GM12878 (cell line): ENCODE measurements around the gene CNPPD1. TPM values are rescaled to one million over a fixed set of nuclear protein-coding genes. Genes with fewer than 3 reads are reported as not detected.

Source experiments
- DPF2 ChIP-seq: fragments of 450-650 bp; IDR thresholded peaks from 2 replicates; pipeline ENCODE4 v1.6.1; 2017; ENCODE audit warnings: mild to moderate bottlenecking
- EED ChIP-seq: sonication (generic); IDR thresholded peaks from 2 replicates; pipeline ENCODE4 v1.6.1; 2016; ENCODE audit warnings: antibody characterized with exemption, low read depth
- EGR1 ChIP-seq, 2 experiments: IDR thresholded peaks; 1 replicate in 1 of 2; 2 replicates in 1 of 2; pipeline ENCODE4 v1.6.1; 2011 to 2012; ENCODE audit warnings: low read depth in 2 of 2, low read length in 2 of 2, borderline replicate concordance in 1 of 2, mild to moderate bottlenecking in 1 of 2, moderate library complexity in 1 of 2
- FOS ChIP-seq: IDR thresholded peaks from 3 replicates; pipeline ENCODE4 v1.6.1; 2011; ENCODE audit warnings: borderline replicate concordance; ENCODE audit not compliant: insufficient read length; ENCODE audit errors: extremely low read depth
- HDAC2 ChIP-seq: fragments of 200-600 bp; sonication (generic); IDR thresholded peaks from 2 replicates; pipeline ENCODE4 v1.6.1; 2017
- IRF4 ChIP-seq: IDR thresholded peaks from 2 replicates; pipeline ENCODE4 v1.6.1; 2011; ENCODE audit warnings: low read depth, low read length
- KAT2A ChIP-seq: conservative IDR thresholded peaks from 2 replicates; pipeline ENCODE4 v1.6.1; 2011; ENCODE audit warnings: low read depth, low read length; ENCODE audit not compliant: control insufficient read depth
- LARP7 ChIP-seq: fragments of 450-650 bp; IDR thresholded peaks from 2 replicates; pipeline ENCODE4 v1.6.1; 2017; ENCODE audit warnings: mild to moderate bottlenecking
- MEF2A ChIP-seq: IDR thresholded peaks from 2 replicates; pipeline ENCODE4 v1.6.1; 2011; ENCODE audit warnings: low read depth, mild to moderate bottlenecking, low read length, moderate library complexity; ENCODE audit not compliant: insufficient read depth
- NFIC ChIP-seq: IDR thresholded peaks from 2 replicates; pipeline ENCODE4 v1.6.1; 2012; ENCODE audit warnings: low read depth, mild to moderate bottlenecking, inconsistent platforms, low read length, moderate library complexity
- NFYA ChIP-seq: IDR thresholded peaks from 2 replicates; pipeline ENCODE4 v1.6.1; 2011; ENCODE audit warnings: low read depth, mild to moderate bottlenecking, low read length, improper control_type of control experiment, borderline replicate concordance
- NR2C2 ChIP-seq: IDR thresholded peaks from 2 replicates; pipeline ENCODE4 v1.6.1; 2011; ENCODE audit warnings: borderline replicate concordance, low read depth; ENCODE audit not compliant: control insufficient read depth, insufficient read length
- NR2F1 ChIP-seq: fragments of 450-650 bp; conservative IDR thresholded peaks from 2 replicates; pipeline ENCODE4 v1.6.1; 2017; ENCODE audit warnings: mild to moderate bottlenecking
- POLR2A ChIP-seq: IDR thresholded peaks from 2 replicates; pipeline ENCODE4 v1.6.1; 2011; ENCODE audit warnings: low read depth, mild to moderate bottlenecking, low read length
- POU2F2 ChIP-seq: IDR thresholded peaks from 3 replicates; pipeline ENCODE4 v1.6.1; 2011; ENCODE audit warnings: low read depth, mild to moderate bottlenecking, low read length, borderline replicate concordance
- RBBP5 ChIP-seq: fragments of 200-600 bp; sonication (generic); conservative IDR thresholded peaks from 2 replicates; pipeline ENCODE4 v1.6.1; 2016
- SMC3 ChIP-seq: IDR thresholded peaks from 2 replicates; pipeline ENCODE4 v1.6.1; 2011; ENCODE audit warnings: low read length, improper control_type of control experiment, borderline replicate concordance
- SPI1 ChIP-seq: IDR thresholded peaks from 2 replicates; pipeline ENCODE4 v1.6.1; 2011; ENCODE audit warnings: low read depth, mild to moderate bottlenecking, low read length, moderate library complexity, borderline replicate concordance; ENCODE audit not compliant: insufficient read depth
- STAT3 ChIP-seq: IDR thresholded peaks from 2 replicates; pipeline ENCODE4 v1.6.1; 2011; ENCODE audit warnings: low read depth, low read length, improper control_type of control experiment
- TCF12 ChIP-seq: IDR thresholded peaks from 2 replicates; pipeline ENCODE4 v1.6.1; 2011; ENCODE audit warnings: low read depth, mild to moderate bottlenecking, low read length
- ZBTB4 ChIP-seq: fragments of 450-650 bp; formaldehyde crosslinking; IDR thresholded peaks from 2 replicates; pipeline ENCODE4 v1.4.0; 2022; ENCODE audit warnings: mild to moderate bottlenecking, moderate library complexity
- ZNF274 ChIP-seq: IDR thresholded peaks from one replicate; pipeline ENCODE4 v1.8.0; 2011; ENCODE audit not compliant: insufficient read length, insufficient read depth
- polyA plus RNA-seq, 11 experiments: library from polyadenylated mRNA; depleted of rRNA in 4 of 11; unstranded in 6 of 11; stranded (reverse) in 5 of 11; fragments of >200 nt; fragmentation: Nextera tagmentation in 4 of 11; fragmentation: Illumina TruSeq in 1 of 11; extraction: Ambion mirVana in 4 of 11; extraction: Trizol in 1 of 11; gene quantifications; 1 replicate in 1 of 11; 2 replicates in 10 of 11; pipeline versions ENCODE4 v1.2.1 to v1.2.3, GENCODE V29; 2011 to 2016; ENCODE audit warnings: inconsistent platforms in 2 of 11, missing spikeins in 2 of 11, low read depth in 1 of 11
- total RNA-seq, 4 experiments: library from RNA; depleted of rRNA in 3 of 4; stranded (reverse); fragments of >200 nt in 3 of 4; fragmentation: Illumina TruSeq in 1 of 4; extraction: Trizol in 1 of 4; gene quantifications; 2 replicates each; pipeline versions ENCODE4 v1.2.1 to v1.2.3, GENCODE V29; 2013 to 2021
- TF ChIP-seq, protein P1 (sequence below): fragments of 450-650 bp; IDR thresholded peaks from 2 replicates; pipeline ENCODE4 v1.6.1; 2017; ENCODE audit warnings: antibody characterized with exemption, mild to moderate bottlenecking, moderate library complexity
- TF ChIP-seq, protein P2 (sequence below): fragments of 450-650 bp; IDR thresholded peaks from 2 replicates; pipeline ENCODE4 v1.6.1; 2018; ENCODE audit warnings: mild to moderate bottlenecking, low read depth, moderate library complexity; ENCODE audit not compliant: partially characterized antibody

The CNPPD1 gene
- total and polyA plus RNA-seq, 10 of the 15 experiments (the other 5 are each of a cell fraction or from before 2014, with no cell fraction given) = 12.2 to 86.6 (median 43.4) TPM

GRCh38 chr2:219176818-219177551 lies at the start of gene CNPPD1 (continued):
- TF ChIP-seq, protein P1, sequence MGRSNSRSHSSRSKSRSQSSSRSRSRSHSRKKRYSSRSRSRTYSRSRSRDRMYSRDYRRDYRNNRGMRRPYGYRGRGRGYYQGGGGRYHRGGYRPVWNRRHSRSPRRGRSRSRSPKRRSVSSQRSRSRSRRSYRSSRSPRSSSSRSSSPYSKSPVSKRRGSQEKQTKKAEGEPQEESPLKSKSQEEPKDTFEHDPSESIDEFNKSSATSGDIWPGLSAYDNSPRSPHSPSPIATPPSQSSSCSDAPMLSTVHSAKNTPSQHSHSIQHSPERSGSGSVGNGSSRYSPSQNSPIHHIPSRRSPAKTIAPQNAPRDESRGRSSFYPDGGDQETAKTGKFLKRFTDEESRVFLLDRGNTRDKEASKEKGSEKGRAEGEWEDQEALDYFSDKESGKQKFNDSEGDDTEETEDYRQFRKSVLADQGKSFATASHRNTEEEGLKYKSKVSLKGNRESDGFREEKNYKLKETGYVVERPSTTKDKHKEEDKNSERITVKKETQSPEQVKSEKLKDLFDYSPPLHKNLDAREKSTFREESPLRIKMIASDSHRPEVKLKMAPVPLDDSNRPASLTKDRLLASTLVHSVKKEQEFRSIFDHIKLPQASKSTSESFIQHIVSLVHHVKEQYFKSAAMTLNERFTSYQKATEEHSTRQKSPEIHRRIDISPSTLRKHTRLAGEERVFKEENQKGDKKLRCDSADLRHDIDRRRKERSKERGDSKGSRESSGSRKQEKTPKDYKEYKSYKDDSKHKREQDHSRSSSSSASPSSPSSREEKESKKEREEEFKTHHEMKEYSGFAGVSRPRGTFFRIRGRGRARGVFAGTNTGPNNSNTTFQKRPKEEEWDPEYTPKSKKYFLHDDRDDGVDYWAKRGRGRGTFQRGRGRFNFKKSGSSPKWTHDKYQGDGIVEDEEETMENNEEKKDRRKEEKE = no peak
- TF ChIP-seq TCF12 = no peak
- TF ChIP-seq MEF2A = no peak
- peak; percentile 99 for TF ChIP-seq LARP7
- no peak for TF ChIP-seq RBBP5
- TF ChIP-seq SMC3 = no peak
- no peak for TF ChIP-seq EGR1 (IDR thresholded peaks at IDR 0.05; ENCODE audit: borderline replicate concordance in 1 of 2, low read depth in 2 of 2, low read length in 2 of 2)
- no peak for TF ChIP-seq EED
- no peak for TF ChIP-seq FOS
- TF ChIP-seq, protein P2, sequence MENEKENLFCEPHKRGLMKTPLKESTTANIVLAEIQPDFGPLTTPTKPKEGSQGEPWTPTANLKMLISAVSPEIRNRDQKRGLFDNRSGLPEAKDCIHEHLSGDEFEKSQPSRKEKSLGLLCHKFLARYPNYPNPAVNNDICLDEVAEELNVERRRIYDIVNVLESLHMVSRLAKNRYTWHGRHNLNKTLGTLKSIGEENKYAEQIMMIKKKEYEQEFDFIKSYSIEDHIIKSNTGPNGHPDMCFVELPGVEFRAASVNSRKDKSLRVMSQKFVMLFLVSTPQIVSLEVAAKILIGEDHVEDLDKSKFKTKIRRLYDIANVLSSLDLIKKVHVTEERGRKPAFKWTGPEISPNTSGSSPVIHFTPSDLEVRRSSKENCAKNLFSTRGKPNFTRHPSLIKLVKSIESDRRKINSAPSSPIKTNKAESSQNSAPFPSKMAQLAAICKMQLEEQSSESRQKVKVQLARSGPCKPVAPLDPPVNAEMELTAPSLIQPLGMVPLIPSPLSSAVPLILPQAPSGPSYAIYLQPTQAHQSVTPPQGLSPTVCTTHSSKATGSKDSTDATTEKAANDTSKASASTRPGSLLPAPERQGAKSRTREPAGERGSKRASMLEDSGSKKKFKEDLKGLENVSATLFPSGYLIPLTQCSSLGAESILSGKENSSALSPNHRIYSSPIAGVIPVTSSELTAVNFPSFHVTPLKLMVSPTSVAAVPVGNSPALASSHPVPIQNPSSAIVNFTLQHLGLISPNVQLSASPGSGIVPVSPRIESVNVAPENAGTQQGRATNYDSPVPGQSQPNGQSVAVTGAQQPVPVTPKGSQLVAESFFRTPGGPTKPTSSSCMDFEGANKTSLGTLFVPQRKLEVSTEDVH = no peak
- TF ChIP-seq ZBTB4 (CRISPR knock-in tag) = no peak
- no peak for TF ChIP-seq STAT3
- peak; percentile 71 for TF ChIP-seq DPF2
- no peak for TF ChIP-seq IRF4
- peak; percentile 95 for TF ChIP-seq POLR2A
- TF ChIP-seq HDAC2 = no peak
- no peak for TF ChIP-seq NFYA
- TF ChIP-seq KAT2A = no peak
- no peak for TF ChIP-seq NR2C2
- TF ChIP-seq ZNF274 = no peak
- peak; percentile 43 for TF ChIP-seq SPI1
- peak; percentile 72 for TF ChIP-seq NR2F1
- peak; percentile 38; the same call in 1 of the 2 replicates for TF ChIP-seq NFIC
- TF ChIP-seq POU2F2 = 0 out of 3 replicates have a peak, but pooled peaks have one; percentile 42
